Inflammatory macrophage (primary cell): ENCODE results near the gene HSPB7.
"Not testable (repeated sequence)": the region's sequence is repeated elsewhere in the genome, so short reads cannot be mapped to it uniquely, and the experiment has no call there.

Experiments used
- DNase-seq, 2 donors: peaks; one replicate each; pipeline ENCODE4 v3.0.0-alpha.2; 2020 to 2022

The HSPB7 gene

GRCh38 chr1:16006552-16007485 is 11.0 kb downstream of the HSPB7 start:
- peak in 1 of 2 donors; percentile 5 for DNase-seq

GRCh38 chr1:16006010-16006409 is 11.8 kb downstream of the HSPB7 start:
- no peak for DNase-seq

- DNase-seq: no peak
These were observed 12.2 kb downstream of the HSPB7 start for GRCh38 chr1:16005597-16005996.

- not testable (repeated sequence) for DNase-seq
These were observed 16.6 kb downstream of the HSPB7 start for GRCh38 chr1:16001274-16001673.

GRCh38 chr1:15998929-15999328 is 18.9 kb downstream of the HSPB7 start:
- DNase-seq: no peak

DNA sequence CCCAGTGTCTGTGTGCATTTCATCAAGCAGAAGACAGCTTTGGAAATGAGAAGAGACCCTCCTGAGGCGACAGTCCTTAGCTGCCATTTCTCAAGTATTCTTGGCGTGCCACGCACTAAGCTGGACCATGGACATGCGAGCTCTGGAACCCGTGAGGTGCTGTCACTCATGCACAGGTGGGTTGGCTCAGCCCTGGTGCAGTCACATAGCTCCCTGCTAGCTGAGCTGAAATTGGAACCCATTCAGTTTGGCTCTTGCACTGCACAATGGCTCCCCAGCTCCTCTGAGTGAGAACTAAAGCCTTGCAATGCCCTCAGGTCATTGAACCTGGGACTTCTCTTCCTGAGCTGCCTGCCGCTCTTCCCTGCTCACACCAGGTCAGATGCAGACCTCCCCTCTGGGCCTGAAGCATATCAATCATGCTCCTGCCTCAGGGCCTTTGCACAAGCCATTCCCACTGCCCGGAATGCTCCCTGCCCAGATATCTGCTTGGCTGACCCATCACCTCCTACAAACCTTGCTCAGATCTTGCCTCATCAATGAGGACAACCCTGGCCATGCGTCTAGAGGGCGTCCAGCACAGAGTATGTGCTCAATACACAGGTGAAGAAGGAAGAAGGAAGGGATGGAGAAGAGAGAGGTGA is 20.1 kb downstream of the HSPB7 start:
- no peak for DNase-seq

DNA sequence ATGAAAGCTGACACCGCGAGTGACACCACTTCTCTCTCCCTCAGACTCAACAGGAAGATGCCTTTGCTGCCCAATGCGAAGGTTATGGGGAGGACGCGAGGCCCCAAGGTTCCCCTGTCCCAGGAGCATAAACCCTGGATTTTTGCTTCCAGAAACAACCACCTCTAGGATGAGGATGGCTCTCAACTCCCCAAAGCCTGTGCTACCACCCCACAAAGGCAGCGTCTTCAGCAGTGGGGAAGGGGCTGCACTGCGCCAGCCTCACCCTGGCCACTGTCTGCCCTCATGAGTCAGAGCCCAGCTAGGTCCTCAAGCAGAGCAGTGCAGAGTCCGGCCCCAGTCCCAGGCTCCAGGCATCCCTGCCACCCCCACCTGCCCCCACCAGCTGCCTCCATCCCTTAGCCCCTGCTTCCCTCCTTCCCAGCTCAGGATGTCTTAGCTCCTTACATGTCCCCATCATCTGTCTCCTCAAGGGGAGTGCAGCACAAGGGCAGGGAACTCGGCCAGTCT is 20.7 kb downstream of the HSPB7 start:
- no peak for DNase-seq

DNA sequence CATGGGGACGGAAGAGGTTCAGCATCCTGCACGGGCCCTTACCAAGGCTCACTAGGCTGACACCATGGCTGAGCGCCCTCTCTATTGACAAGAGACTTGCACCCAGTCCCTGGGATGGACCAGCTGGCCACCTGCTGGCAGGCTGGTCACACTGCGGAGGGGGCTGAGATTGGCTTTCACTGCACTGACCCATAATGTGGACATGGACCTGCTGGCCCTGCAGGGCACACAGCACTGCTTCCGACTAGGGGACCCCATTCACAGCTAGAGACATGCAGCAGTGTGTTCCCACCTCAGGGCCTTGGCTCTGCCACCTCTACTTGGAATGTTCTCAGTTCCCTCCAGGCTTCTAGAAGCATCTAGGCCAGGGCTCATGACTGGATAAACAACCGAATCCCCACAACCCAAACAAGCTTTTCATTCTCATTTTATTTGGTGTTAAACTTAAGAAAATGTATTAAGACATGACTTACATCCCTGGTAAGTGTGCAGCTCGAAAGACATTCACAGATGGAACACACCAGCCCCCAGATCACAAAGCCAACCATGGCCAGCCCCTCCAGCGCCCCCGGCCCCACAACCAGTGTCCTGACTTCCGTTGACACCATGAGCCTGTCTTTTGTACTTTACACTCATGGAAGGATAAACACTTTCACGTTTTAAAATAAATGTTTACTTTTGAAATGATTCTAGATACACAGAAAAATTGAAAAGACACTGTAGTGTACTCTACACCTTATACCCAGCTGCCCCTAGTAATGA is 23.1 kb downstream of the HSPB7 start:
- peak; percentile 68 to 80 for DNase-seq

GRCh38 chr1:15994081-15994480 is 23.8 kb downstream of the HSPB7 start:
- no peak for DNase-seq

GRCh38 chr1:15993666-15994065 is 24.2 kb downstream of the HSPB7 start:
- DNase-seq: no peak

GRCh38 chr1:15992582-15993500 is 25.0 kb downstream of the HSPB7 start:
- DNase-seq: no peak

- DNase-seq: no peak
These were observed 25.7 kb downstream of the HSPB7 start for GRCh38 chr1:15992187-15992553.

DNA sequence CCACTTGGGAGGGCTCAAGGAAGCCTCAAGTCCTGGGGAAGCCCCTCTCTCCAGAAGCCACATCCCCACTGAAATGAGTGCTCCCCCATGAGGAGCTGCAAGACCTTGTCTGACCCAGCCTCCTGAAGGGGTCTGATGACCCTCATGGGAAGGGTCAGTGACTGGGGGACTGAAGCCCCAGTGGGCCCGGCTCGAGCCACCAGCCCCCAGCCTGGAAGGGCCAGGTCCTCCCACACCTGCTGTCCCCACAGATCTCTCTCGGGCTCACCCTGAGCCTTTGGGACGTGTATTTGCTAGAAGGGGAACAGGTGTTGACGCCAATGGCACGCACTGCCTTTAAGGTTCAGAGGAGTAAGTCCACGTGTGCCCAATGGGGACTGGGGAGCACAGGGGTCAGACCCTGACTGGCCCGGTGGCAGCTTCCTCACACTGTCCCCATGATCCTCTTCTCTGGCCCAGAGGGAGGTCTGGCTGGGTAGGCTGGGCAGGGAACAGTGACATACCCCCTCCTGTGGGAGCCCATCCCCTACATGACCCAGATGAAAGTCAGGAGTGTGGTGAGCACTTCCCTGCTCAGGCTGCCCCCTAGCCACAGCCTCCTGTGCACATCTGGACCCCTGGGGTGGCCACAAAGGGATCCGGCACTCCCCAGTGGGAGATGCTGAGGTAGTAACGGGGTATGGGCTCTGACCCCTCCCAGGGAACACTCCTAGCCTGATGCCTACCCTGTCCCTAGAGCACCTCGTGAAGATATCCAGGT is 26.2 kb downstream of the HSPB7 start:
- DNase-seq: no peak

DNA sequence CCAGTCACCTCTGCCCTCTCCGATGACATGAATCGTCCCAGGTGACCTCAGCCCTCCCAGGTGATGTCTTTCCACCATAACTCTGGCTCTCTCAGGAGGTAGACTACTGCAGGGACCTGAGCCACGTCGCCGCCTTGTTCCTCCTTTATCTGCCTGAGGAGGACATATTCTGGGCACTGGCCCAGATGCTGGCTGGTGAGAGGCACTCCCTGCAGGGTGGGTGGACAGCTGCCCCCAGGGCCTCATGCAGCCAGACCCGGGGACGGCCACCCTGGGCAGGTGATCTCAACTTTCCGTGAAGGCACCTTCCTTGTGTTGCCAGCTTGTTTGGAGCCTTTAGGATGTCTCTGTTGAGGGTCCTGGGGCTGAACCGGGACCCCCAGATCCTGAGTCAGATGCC is 28.1 kb downstream of the HSPB7 start:
- no peak for DNase-seq

GRCh38 chr1:15988856-15989736 is 28.7 kb downstream of the HSPB7 start:
- no peak for DNase-seq

DNA sequence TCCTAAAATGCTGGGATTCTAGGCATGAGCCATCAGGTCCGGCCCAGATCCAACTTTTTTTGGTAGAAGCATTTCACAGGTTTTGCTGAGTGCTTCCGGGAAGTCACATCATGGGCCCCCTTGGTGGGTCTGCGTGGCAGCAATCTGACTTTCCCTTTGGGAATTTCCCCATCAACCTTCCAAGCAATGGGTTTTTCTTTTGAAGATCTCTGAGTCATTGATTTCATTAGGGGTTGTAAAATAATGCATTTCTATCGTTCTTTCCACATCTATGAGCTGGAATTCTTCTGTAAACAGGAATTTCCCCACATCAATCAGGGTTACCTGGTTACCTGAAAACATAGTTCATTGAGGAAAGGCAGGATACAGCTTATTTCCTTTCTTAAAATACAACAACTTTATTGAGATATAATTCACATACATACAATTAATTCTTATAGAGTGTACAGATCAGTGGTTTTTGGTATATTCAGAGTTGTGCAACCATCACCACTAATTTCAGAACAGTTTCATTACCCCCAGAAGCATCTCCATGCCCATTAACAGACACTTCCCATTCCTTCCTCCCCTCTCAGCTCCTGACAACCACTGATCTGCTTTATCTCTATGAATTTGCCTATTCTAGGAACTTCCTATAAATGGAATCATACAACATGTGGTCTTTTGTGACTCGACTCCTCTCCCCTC is 32.1 kb downstream of the HSPB7 start:
- peak in 1 of 2 donors; percentile 21 for DNase-seq

DNA sequence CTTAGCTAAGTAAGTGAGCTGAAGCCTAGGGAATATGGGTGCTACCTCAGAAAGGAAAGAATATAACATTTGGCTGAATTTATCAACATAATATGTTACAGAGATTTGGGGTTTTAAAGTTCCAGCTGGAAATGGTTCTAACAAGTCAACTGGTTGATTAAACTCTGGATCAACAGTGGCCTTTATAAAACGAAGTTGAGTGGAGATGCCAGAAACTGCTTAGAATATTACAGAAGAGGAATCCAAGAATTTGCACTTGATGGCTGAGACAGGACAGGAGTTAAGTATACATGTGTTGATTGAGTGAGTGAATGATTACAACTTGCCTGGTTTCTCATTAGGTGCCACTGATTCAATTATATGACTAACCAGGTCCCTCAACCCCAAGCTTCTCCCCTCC is 34.6 kb downstream of the HSPB7 start:
- no peak for DNase-seq

DNA sequence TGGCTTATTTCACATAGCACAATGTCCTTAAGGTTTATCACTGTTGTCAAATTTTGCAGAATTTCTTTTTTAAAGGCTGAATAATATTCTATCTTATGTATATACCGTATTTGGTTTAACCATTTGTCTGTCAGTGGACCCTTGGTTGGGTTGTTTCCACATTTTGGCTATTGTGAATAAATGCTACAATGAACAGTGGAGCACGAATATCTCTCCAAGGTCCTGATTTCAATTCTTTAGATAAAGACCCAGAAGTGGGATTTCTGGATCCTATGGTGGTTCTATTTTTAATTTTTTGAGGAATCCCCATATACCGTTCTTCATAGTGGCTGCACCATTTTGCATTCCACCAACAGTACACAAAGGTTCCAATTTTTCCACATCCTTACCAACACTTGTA is 36.2 kb downstream of the HSPB7 start:
- DNase-seq: no peak

DNA sequence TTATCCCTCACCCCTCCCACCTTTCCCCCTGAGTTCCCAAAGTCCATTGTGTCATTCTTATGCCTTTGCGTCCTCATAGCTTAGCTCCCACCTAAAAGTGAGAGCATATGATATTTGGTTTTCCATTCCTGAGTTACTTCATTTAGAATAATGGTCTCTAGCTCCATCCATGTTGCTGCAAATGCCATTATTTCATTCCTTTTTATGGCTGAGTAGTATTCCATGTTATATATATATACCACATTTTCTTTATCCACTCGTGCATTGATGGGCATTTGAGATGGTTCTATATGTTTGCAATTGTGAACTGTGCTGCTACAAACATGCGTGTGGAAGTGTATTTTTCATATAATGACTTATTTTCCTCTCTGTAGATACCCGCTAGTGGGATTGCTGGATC is 39.9 kb downstream of the HSPB7 start:
- not testable (repeated sequence) for DNase-seq
